Measurements from ENCODE around the gene CEACAM16.

Gene CEACAM16

DNA sequence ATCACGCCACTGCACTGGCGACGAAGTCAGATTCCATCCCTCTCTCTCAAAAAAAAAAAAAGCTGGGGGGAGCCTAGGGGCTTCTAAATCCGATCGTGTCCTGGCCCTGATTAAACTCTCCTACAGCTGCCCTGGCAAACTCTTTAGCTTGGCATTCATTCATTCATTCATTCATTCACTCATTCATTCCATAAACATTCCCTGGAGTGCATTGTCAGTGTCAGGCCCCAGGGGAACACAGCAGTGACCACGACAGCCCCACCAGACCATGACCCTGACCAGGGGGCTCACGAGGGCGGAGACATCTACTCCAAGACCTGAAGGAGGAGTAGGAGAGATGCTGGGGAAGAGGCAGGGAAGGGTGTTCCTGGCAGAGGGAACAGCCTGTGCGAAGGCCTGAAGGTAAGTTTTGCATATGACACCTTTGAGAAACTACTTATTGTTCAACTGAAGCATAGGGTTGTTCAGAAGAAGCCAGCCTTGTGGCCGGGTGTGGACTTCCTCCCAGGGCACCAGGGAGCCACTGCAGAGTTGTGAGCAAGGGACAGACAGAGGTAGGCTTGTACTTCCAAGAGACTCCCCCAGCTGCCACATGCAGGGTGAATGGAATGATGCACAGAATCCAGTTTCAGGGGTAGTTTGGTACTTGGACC, 24.5 kb downstream of the CEACAM16 start:
- no peak for DNase-seq (ENCODE audit: low read depth in 2 of 3, low spot score in 2 of 3)

DNA sequence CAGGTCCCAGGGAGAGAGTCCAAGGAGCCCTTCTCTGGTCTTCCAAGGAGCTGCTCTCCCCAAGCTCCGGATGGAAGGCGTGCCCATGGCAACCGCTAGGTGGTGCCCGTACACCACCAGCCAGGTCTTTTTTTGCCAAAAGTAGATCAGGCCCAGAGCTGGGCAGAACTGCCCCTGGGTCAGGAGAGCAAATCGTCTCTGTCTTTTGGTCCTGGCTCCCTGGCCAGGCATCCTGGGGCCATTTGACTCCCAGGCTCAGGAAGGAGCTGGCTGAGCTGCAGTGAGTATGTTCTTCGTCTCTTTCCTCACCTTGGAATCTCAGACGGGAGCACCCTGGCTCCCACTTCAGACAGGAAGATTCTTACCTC, 25.0 kb downstream of the CEACAM16 start:
- DNase-seq (ENCODE audit: low read depth in 2 of 3, low spot score in 2 of 3) = peak; percentile 51 to 66 (median 58)

GRCh38 chr19:44725251-44725650, 26.3 kb downstream of the CEACAM16 start:
- DNase-seq (ENCODE audit: low read depth in 2 of 3, low spot score in 2 of 3) = no peak

- no peak for DNase-seq (ENCODE audit: low read depth in 2 of 3, low spot score in 2 of 3)
These were observed 26.7 kb downstream of the CEACAM16 start for GRCh38 chr19:44725684-44726083.

- no peak for DNase-seq (ENCODE audit: low read depth in 2 of 3, low spot score in 2 of 3)
These were observed 27.5 kb downstream of the CEACAM16 start for GRCh38 chr19:44726465-44726864.

DNA sequence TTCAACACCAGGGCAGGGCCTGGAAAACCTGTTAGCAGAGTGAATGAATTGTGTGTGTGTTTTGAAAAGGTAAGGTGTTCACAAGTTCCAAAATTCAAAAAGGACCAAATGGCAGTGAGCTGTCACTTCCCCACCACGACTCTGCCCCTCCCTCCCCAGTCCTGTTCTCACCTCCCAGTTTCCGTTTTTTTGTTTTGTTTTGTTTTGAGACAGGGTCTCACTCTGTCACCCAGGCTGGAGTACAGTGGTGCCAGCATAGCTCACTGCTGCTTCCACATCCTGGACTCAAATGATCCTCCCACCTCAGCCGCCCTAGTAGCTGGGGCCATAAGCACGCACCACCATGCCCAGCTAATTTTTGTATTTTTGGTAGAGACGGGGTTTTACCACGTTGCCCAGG, 29.2 kb downstream of the CEACAM16 start:
- no peak for DNase-seq (ENCODE audit: low read depth in 2 of 3, low spot score in 2 of 3)

DNA sequence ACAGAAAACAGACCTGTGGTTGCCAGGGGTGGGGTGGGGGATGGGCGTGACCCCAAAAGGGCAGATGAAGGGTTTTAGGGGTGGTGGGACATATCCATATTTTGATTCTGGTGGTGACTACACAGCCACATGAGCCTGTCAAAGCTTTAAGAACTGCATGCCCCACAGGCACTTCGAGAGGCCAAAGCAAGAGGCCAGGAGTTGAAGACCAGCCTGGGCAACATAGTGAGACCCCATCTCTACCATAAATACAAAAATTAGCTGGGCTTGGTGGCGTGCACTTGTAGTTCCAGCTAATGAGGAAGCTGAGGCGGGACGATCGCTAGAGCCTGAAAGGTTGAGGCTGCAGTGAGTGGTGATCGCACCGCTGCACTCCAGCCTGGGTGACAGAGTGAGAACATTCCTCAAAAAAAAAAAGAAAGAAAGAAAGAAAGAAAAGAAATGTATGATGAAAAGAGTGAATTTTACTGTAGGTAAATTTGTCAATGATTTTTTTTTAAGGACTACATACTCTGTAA, 30.6 kb downstream of the CEACAM16 start:
- no peak for DNase-seq (ENCODE audit: low read depth in 2 of 3, low spot score in 2 of 3)

GRCh38 chr19:44731081-44731480, 32.1 kb downstream of the CEACAM16 start:
- DNase-seq (ENCODE audit: low read depth in 2 of 3, low spot score in 2 of 3) = no peak

DNA sequence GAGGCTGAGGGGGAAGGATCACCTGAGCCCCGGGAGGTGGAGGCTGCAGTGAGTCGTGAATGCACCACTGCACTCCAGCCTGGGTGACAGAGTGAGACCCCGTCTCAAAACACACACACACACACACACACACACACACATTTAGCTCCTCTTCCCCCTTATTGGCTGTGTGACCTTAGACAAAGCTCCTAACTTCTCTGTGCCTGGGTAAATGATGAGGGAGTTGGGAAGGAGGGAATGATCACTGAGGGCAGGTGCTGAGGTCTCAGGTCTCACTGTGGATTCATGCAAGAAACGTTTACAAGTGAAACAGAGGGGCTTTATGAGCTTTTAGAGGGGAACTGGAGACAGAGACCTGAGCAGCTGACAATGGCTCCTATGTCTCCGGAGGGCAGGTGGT, 32.7 kb downstream of the CEACAM16 start:
- no peak for DNase-seq (ENCODE audit: low read depth in 2 of 3, low spot score in 2 of 3)

GRCh38 chr19:44732235-44733014, 33.5 kb downstream of the CEACAM16 start:
- DNase-seq (ENCODE audit: low read depth in 2 of 3, low spot score in 2 of 3) = no peak

DNA sequence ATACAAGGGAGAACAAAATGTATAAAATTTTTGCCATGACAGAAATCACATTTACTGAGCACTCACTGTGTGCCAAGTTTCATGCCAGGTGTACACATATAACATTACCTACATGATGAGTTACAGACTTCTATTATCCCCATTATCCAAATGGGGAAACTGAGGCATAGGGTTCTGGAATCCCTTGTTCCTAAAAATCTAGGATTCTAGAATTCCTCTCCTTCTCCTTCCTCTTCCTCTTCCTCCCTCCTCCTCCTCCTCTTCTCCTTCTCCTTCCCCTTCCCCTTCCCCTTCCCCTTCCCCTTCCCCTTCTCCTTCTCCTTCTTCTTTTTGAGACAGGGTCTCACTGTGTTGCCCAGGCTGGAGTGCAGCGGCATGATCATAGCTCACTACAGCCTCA, 35.4 kb downstream of the CEACAM16 start:
- DNase-seq (ENCODE audit: low read depth in 2 of 3, low spot score in 2 of 3) = no peak

GRCh38 chr19:44735011-44735410, 36.1 kb downstream of the CEACAM16 start:
- no peak for DNase-seq (ENCODE audit: low read depth in 2 of 3, low spot score in 2 of 3)

DNA sequence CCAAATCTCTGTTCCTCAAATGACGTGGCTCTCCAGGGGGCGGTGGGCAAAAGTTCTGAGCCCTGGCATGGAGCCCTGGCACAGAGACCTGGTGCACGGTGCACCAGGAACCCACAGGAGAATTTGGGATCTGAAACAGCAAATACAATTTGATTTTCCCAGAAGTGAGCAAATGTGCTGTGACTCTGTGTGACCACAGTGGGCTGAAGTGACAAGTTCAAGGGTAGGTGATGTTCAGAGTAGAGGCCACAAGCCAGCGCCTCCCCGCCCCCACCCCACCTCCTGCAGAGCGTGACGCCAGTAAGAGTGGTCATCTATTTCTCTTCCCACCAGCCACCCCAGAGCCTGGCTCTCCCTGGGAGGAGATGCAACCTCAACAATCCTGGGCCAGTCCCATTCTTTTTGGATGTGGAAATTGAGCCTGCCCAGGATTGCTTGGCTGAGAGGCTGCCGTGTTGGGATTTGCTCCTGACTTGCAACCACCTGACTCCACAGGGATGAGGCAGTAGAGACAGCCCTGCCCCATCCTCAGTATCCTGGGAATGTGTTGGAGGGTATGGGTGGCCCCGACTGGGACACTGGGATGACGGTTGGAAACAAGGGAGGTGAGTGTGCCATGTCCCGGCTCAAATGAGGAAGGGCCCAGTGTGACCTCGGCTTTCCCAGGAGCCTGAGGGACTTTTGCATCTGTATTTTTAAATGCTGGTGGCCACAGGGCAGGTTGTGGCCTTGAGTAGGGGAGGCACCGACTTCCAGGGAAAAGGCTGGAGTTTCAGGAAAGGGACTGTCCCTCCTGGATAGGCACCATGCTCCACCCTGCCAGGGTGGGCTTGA, 38.5 kb downstream of the CEACAM16 start:
- DNase-seq (ENCODE audit: low read depth in 2 of 3, low spot score in 2 of 3) = no peak

DNA sequence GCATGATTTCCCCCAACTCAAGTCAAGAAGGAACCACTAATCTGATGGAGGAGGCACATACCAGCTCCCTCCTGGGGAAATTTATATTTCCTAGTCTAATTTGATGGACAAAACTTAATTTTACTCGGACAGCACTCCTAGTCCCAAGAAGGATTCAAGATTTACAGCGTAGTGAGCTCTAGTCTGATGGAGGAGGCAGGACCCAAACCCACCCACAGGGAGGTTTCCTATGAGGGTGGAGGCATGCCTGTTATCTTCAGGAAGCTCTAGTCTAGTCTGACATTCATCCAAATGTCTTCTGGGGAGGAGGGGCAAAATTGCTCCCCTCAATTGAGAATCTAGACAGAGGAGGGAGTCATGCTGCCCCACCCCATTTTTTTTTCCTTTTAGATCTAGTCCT, 39.2 kb downstream of the CEACAM16 start:
- no peak for DNase-seq (ENCODE audit: low read depth in 2 of 3, low spot score in 2 of 3)

GRCh38 chr19:44738603-44739558, 39.9 kb downstream of the CEACAM16 start:
- no peak for DNase-seq (ENCODE audit: low read depth in 2 of 3, low spot score in 2 of 3)

DNA sequence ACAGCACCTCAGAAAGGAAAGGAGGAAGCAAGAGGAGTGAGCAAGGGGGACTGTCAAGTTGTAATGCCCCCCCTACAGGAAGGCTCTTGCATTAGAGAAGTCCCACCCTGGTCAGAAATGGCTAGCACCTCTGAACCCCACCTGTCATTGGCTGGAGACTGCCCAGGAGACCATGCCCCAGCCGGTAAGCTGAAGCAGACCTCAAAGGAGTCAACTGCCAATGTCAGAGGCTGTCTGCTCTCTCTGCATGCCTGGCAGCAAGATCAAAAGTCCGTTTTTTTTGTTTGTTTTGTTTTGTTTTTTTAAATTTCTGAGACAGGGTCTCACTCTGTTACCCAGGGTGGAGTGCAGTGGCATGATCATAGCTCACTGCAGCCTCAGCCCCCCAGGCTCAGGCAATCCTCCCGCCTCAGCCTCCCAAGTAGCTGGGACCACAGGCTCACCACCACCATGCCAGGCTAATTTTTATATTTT, 41.4 kb downstream of the CEACAM16 start:
- no peak for DNase-seq (ENCODE audit: low read depth in 2 of 3, low spot score in 2 of 3)

- DNase-seq (ENCODE audit: low read depth in 2 of 3, low spot score in 2 of 3) = no peak
These were observed 42.3 kb downstream of the CEACAM16 start for GRCh38 chr19:44741258-44741731.

- no peak for DNase-seq (ENCODE audit: low read depth in 2 of 3, low spot score in 2 of 3)
These were observed 42.9 kb downstream of the CEACAM16 start for GRCh38 chr19:44741841-44742329.

DNA sequence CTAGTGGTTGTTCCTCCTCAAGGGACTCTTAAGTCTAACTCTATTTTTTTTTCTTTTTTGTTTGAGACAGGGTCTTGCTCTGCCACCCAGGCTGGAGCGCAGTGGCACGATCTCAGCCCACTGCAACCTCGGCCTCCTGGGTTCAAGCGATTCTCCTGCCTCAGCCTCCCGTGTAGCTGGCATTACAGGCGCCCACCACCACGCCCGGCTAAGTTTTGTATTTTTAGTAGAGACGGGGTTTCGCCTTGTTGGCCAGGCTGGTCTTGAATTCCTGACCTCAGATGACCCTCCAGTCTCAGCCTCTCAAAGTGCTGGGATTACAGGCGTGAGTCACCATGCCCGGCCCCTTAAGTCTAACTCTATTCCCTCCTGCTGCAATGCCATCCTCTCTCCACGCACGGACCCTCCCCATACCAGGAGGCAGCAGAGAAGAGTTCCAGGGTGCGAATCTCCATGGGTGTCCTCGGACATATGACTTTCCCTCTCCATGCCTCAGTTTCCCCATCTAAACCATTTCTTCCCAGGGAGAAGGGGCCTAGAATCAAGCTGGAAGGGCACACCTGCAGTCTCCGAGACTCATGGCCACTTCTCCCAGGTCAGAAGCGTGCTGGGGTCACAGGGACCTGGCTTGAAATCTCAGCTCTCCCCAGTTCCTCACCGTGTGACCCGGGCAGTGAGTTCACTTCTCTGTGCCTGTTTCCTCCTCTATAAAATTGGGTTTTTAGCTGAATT, 43.5 kb downstream of the CEACAM16 start:
- DNase-seq (ENCODE audit: low read depth in 2 of 3, low spot score in 2 of 3) = no peak
